ENCODE measurements around the gene SAMD5. TPM values are rescaled to one million over a fixed set of nuclear protein-coding genes. Genes with fewer than 3 reads are reported as not detected.

The SAMD5 gene
- total RNA-seq, 1 experiment from 2014 or later, result 4.0 TPM

- ATAC-seq (no peak), DNase-seq (ENCODE audit: low read depth, low spot score) (no peak)
- POLR2A ChIA-PET, result no interaction called here
- no TSS peak for BruUV-seq (replicated peaks)
- H3K27me3 ChIP-seq (ENCODE audit: insufficient read depth, low read length), result no peaks in the 10 kb centered on the region
- H3K36me3 ChIP-seq (ENCODE audit: control insufficient read depth in 1 of 2, insufficient read depth in 2 of 2, low read length in 2 of 2), result no peaks in the 10 kb centered on the region; a peak in 1 of 4 replicates
- CTCF ChIA-PET, result no interaction called here
- H3K4me1 ChIP-seq (ENCODE audit: control insufficient read depth in 1 of 2, insufficient read depth in 2 of 2, low read length in 2 of 2), result no peaks in the 10 kb centered on the region
- H3K27ac ChIP-seq (ENCODE audit: low read depth, low read length), result no peak overlapping the region
- RAD21 ChIA-PET (ENCODE audit: low non-redundant PET in 1 of 2, low total read pairs in 2 of 2, uncharacterized antibody in 2 of 2, unreplicated experiment in 2 of 2), result no interaction called here
- H4K20me1 ChIP-seq (ENCODE audit: insufficient read depth), result no peaks in the 10 kb centered on the region
- intact Hi-C loops (cut with micrococcal nuclease), result no loop called here
- H3K9me3 ChIP-seq (ENCODE audit: control insufficient read depth in 1 of 2, insufficient read depth in 1 of 2, low read depth in 1 of 2, low read length in 2 of 2), result no peaks in the 10 kb centered on the region
- TF ChIP-seq POLR2AphosphoS5 (IDR thresholded peaks at IDR 0.05; ENCODE audit: low read depth, low read length), result no peak
- no peak for TF ChIP-seq POLR2A (IDR thresholded peaks at IDR 0.05; ENCODE audit: borderline replicate concordance, extremely low read depth, insufficient read depth, insufficient read length)
- no peak for TF ChIP-seq EZH2phosphoT487 (IDR thresholded peaks at IDR 0.05; ENCODE audit: borderline replicate concordance)
- TF ChIP-seq, protein P1, sequence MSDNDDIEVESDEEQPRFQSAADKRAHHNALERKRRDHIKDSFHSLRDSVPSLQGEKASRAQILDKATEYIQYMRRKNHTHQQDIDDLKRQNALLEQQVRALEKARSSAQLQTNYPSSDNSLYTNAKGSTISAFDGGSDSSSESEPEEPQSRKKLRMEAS (IDR thresholded peaks at IDR 0.05), result no peak
- TF ChIP-seq CEBPB (IDR thresholded peaks at IDR 0.05; ENCODE audit: low read depth), result no peak
- no peak for TF ChIP-seq TCF7L2 (IDR thresholded peaks at IDR 0.05; ENCODE audit: borderline replicate concordance, extremely low read depth, insufficient read depth, insufficient read length)
- no peak for TF ChIP-seq ELF1 (IDR thresholded peaks at IDR 0.05; ENCODE audit: borderline replicate concordance, low read depth)
- TF ChIP-seq SIN3A (IDR thresholded peaks at IDR 0.05; ENCODE audit: low read depth), result no peak
- H3K79me2 ChIP-seq (ENCODE audit: insufficient read depth, low read length), result no peaks in the 10 kb centered on the region
- H3K9me2 ChIP-seq (ENCODE audit: insufficient read depth), result no peaks in the 10 kb centered on the region
- H3K4me3 ChIP-seq (replicated peaks in 1 of 2; ENCODE audit: low read depth in 1 of 2, low read length in 2 of 2), result no peak overlapping the region
- no peak overlapping the region for H2AFZ ChIP-seq (ENCODE audit: low read depth, low read length, poor library complexity, severe bottlenecking)
- no peak overlapping the region for H3K9ac ChIP-seq (ENCODE audit: low read length)
- H3K4me2 ChIP-seq (ENCODE audit: low read length), result no peak overlapping the region
These were observed 56.1 kb downstream of the SAMD5 start for GRCh38 chr6:147564556-147564955.

- no peak overlapping the region for H3K4me2 ChIP-seq (ENCODE audit: low read length)
- ChIA-PET RAD21 (ENCODE audit: low non-redundant PET in 1 of 2, low total read pairs in 2 of 2, uncharacterized antibody in 2 of 2, unreplicated experiment in 2 of 2) (no interaction called here), CTCF (no interaction called here), POLR2A (no interaction called here)
- H3K27me3 ChIP-seq (ENCODE audit: insufficient read depth, low read length), result no peaks in the 10 kb centered on the region
- no peak overlapping the region for H3K27ac ChIP-seq (ENCODE audit: low read depth, low read length)
- intact Hi-C loops (cut with micrococcal nuclease), result no loop called here
- H3K4me1 ChIP-seq (ENCODE audit: control insufficient read depth in 1 of 2, insufficient read depth in 2 of 2, low read length in 2 of 2), result no peaks in the 10 kb centered on the region
- H4K20me1 ChIP-seq (ENCODE audit: insufficient read depth), result no peaks in the 10 kb centered on the region
- DNase-seq (ENCODE audit: low read depth, low spot score) (no peak), ATAC-seq (no peak)
- no peaks in the 10 kb centered on the region for H3K79me2 ChIP-seq (ENCODE audit: insufficient read depth, low read length)
- H3K4me3 ChIP-seq (replicated peaks in 1 of 2; ENCODE audit: low read depth in 1 of 2, low read length in 2 of 2), result no peak overlapping the region
- H3K9ac ChIP-seq (ENCODE audit: low read length), result no peak overlapping the region
- no peaks in the 10 kb centered on the region for H3K9me2 ChIP-seq (ENCODE audit: insufficient read depth)
- no peak overlapping the region for H2AFZ ChIP-seq (ENCODE audit: low read depth, low read length, poor library complexity, severe bottlenecking)
- H3K36me3 ChIP-seq (ENCODE audit: control insufficient read depth in 1 of 2, insufficient read depth in 2 of 2, low read length in 2 of 2), result no peaks in the 10 kb centered on the region; a peak in 1 of 4 replicates
- BruUV-seq (replicated peaks), result no TSS peak
- no peaks in the 10 kb centered on the region for H3K9me3 ChIP-seq (ENCODE audit: control insufficient read depth in 1 of 2, insufficient read depth in 1 of 2, low read depth in 1 of 2, low read length in 2 of 2)
- no peak for TF ChIP-seq ZFX (IDR thresholded peaks at IDR 0.05)
- TF ChIP-seq POLR2AphosphoS5 (IDR thresholded peaks at IDR 0.05; ENCODE audit: low read depth, low read length), result no peak
- TF ChIP-seq ZBTB33 (IDR thresholded peaks at IDR 0.05; ENCODE audit: extremely low read depth, insufficient replicate concordance, low read length), result no peak
- TF ChIP-seq TCF7L2 (IDR thresholded peaks at IDR 0.05; ENCODE audit: borderline replicate concordance, extremely low read depth, insufficient read depth, insufficient read length), result no peak
- TF ChIP-seq JUND (IDR thresholded peaks at IDR 0.05), result no peak
- TF ChIP-seq EZH2 (IDR thresholded peaks at IDR 0.05), result no peak
- no peak for TF ChIP-seq RAD21 (IDR thresholded peaks at IDR 0.05; ENCODE audit: low read depth)
- TF ChIP-seq REST (IDR thresholded peaks at IDR 0.05; ENCODE audit: low read depth), result no peak
- no peak for TF ChIP-seq FOSL1 (IDR thresholded peaks at IDR 0.05; ENCODE audit: low read depth)
- no peak for TF ChIP-seq SRF (IDR thresholded peaks at IDR 0.05; ENCODE audit: low read depth)
These were observed 57.9 kb downstream of the SAMD5 start for GRCh38 chr6:147566244-147566898.
